Stimulated activated CD8-positive, alpha-beta memory T cell treated with anti-CD3 and anti-CD28 coated beads, Interleukin-7, amount 100 ng/mL, for 48 hours (primary cell): ENCODE data around the gene ALPK3.
A peak's percentile ranks its signal among the peaks of the same experiment; 100 is the strongest.
"Not testable (repeated sequence)": the region's sequence is repeated elsewhere in the genome, so short reads cannot be mapped to it uniquely, and the experiment has no call there.

Experiments
- DNase-seq, 2 donors: peaks; one replicate each; pipeline ENCODE4 v3.0.0-alpha.2; 2020; ENCODE audit warnings: low read depth in 1 of 2; ENCODE audit errors: extremely low read depth in 1 of 2

The ALPK3 gene

DNA sequence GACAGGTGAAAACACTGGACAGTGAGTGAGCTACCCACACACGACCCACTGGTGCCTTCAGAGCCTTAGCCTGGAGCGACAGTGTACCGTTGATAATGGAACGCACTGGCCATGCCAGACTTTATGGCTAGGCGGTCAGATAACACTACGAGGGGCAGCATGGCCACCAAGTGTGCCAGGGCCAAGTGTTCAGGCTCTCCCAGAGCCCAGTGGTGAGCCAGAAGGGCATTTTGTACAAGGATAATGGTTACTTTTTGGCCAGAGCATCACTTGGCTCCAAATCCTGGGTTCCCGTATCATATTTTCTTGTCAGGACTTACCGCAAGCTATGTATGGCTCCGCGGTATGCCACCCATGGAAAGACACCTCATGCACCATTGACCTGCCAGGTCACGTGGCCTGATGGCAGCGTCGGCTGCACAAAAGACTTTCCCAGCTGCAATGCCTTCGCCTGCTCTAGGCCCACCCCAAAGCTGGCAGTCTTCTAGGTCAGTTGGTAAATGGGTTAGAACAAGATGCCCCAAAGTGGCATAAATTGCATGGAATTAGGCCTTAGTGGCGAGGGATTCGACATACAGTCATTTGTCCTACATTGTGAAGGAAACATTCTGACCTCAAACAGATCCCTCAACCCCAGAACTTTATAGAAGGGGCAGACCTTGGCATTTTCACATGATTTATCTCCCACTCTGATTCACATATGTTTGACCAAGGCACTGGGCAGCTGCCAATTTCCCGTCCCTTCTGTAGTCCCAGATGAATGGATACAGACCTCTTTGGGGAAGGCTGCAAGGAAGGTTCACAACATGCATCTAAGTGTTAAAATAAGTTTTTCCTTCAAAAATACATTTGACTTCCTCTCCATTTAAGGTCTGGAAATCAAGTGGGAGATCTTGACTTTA, 55.1 kb downstream of the ALPK3 start:
- DNase-seq: no peak

GRCh38 chr15:84873997-84874396, 56.8 kb downstream of the ALPK3 start:
- DNase-seq: no peak

DNA sequence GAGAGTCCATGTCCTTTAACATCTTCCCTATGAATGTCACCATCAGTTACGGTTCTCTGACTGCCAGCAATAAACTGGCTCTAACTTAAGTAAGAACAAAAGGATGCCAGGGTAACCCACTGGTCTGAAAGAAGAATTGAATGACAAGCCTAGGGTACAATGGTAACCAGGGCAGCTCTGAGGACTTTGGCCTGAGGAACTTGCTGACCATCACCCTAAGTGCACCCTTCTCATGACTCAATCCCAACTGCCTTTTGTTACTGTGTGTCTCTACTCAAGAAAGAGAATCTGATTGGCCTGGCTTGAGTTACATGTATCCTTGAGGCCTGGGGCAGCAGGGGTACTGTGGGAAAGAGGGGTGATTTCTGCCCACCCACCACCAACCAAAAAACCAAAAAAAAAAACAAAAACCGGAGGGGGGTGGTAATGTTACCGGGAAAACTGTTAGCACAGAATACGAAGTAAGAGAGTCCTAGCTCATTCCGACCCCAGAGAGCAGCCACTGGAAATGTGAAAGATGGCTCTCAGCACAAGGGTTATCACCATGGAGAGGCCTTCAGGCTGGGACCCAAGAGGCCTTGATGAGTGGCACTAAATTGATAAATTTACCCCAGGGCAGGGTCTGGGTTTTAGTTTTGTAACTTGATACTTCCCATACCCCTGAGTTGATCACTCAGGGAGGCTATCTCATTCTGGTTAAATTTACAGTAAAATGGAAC, 58.0 kb downstream of the ALPK3 start:
- no peak for DNase-seq

DNA sequence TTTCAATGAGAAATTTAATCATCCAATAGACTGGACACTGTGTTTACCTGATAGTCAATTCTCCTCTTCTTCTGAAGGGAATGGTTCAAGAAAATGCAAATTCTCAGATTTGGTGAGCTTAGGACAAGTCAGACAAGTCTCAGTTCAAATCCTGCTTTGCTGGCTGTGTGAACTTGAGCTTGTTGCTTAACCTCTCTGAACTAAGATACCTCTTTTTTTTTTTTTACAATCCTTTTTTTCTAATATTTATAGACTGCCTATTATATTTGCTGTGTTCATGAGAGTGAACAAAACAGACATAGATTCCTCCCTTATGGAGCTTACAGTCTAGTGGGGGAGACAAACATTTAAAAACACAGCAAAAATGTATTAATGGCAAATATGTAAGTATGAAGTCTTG, 59.1 kb downstream of the ALPK3 start:
- no peak for DNase-seq

DNA sequence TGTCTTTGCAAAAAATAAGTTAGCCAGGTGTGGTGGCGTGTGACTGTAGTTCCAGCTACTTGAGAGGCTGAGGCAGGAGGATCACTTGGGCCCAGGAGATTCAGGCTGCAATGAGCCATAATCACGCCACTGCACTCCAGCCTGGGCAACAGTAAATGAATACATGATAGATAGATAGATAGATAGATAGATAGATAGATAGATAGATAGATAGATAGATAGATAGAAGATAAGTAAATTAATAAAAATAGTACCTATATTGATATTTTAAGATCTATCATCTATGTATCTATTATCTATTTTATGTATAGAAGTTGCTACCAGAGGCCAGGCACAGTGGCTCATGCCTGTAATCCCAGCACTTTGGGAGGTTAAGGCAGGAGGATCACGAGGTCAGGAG, 60.5 kb downstream of the ALPK3 start:
- not testable (repeated sequence) for DNase-seq

- DNase-seq: peak; percentile 14 to 43
Observed at GRCh38 chr15:84878504-84878903, 61.3 kb downstream of the ALPK3 start.

DNA sequence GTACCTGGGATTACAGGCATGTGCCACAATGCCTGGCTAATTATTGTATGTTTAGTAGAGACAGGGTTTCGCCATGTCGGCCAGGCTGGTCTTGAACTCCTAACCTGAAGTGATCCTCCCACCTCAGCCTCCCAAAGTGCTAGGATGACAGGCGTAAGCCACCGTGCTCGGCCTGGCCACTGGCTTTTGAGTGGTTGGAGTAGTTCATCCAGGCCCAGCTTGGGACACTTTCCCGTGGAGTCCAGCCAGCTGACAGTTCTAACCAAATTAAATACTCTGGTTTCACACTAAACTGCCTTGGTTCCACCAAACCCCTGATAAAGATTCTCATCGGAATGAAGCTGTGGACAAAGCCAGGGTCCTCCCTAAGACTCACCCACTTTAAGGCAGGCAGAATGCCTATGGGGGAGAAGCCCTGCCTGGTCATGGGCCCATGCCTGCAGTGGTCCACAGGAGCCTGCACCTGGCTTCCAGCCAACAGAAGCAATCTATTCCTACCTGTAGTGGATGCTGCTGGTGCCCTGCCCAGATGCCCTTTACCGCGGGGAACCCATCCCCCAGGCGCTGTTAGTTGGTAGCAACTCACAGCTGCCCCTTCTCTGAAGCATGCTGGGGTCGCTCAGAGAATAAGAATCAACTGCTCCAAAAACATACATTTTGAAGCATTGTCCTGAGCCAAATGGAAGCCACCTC, 62.1 kb downstream of the ALPK3 start:
- no peak for DNase-seq

DNA sequence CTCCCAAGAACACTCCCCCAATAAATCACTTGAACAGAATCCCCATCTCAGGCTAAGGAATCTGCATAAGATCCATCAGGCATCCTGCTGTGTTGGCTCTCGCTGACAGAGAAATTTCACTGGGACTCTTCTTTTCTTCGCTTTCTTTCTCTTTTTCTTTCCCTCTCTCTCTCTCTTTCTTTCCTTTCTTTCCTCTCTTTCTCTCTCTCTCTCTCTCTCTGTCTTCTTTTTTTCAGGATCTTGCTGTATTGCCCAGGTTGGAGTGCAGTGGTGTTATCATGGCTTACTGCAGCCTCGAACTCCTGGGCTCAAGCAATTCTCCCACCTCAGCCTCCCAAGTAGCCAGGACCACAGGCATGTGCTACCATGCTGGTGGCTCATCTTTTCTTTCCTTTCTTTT, 62.9 kb downstream of the ALPK3 start:
- no peak for DNase-seq

GRCh38 chr15:84880822-84881519, 63.8 kb downstream of the ALPK3 start:
- DNase-seq: no peak

GRCh38 chr15:84881520-84881830, 64.3 kb downstream of the ALPK3 start:
- no peak for DNase-seq

- DNase-seq: no peak
Observed at GRCh38 chr15:84883466-84883865, 66.3 kb downstream of the ALPK3 start.

GRCh38 chr15:84883916-84884781, 67.0 kb downstream of the ALPK3 start, which contains the start of gene SLC28A1:
Gene SLC28A1 (plus strand): TSS chr15:84884662. CDS start chr15:84887761, 3,099 bp downstream.
- DNase-seq: no peak

- no peak for DNase-seq
Observed at GRCh38 chr15:84885801-84886200, 68.6 kb downstream of the ALPK3 start.

DNA sequence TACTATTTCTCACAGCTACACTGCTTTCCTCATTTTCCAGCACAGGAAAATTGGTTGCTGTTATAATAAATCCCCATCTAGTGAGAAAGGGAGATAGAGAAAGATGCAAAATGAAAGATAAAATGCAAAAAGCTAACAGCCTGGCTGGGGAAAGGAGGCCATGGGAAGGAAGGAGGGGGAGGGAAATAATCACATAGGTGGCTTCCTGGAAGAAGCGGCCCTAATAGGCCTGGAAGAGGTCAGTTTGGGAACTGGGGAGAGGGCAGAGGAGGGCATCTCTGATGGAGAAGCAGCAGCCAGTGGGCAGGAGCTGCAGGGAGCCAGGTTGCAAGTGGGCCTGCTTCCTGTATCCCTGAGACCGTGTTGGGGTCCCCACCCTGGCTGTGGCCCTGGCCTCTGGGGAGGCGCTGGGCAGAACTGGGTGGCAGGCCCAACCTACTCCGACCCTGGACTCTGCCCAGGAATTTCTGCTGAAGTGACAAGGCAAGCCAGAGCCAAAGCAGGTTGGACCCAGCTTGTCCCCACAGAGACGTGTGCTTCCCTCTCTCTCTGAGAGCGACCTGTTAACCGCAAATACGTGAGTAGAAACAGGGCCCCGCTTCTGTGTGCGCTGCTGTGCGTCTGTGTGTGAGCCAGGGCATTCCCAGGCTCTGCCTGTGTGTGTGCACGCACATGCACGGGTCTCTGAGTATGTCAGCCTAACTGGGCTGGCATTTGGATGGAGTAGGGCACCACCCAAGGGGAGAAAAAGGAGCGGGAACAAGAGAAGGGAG, 69.2 kb downstream of the ALPK3 start:
- DNase-seq: no peak

- DNase-seq: no peak
Observed at GRCh38 chr15:84886984-84887299, 69.8 kb downstream of the ALPK3 start.

GRCh38 chr15:84887938-84888337, 70.8 kb downstream of the ALPK3 start:
- no peak for DNase-seq

- no peak for DNase-seq
Observed at GRCh38 chr15:84888639-84889038, 71.5 kb downstream of the ALPK3 start.

GRCh38 chr15:84889313-84889990, 72.3 kb downstream of the ALPK3 start:
- no peak for DNase-seq
